ENCODE measurements around the gene KIF26A.

DNA sequence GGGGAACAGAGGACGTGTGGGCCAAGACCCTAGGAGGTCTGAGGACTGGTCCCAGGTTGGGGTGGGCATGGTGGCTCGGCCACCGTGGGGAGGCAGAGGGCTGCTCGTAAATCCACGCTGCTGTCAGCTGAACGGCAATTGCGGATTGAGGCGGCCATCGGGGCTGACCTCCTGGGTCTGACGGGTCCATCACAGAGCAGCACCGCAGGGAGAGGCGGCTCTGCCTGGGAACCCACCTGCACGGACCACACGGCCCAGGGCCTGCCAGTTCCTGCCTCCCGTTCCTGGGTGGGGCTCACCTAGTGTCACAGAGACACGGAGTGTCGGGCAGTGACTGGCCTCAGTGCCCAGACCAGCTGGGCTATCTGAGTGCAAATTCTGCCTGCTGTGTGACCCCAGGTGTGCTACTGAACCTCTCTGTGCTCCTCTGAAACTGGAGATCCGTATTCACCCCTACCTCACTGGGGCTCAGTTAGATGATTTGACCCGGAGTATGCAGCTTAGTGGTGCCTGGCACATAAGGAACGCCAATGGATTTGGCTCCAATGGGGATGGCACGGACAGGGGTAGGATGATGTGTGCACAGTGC is 53.1 kb downstream of the KIF26A start:
- no peak for TF ChIP-seq POLR2A (IDR thresholded peaks at IDR 0.05)
- no peak for TF ChIP-seq CTCF (IDR thresholded peaks at IDR 0.05)
